Measurements from ENCODE around the gene IFNAR2.

DNA sequence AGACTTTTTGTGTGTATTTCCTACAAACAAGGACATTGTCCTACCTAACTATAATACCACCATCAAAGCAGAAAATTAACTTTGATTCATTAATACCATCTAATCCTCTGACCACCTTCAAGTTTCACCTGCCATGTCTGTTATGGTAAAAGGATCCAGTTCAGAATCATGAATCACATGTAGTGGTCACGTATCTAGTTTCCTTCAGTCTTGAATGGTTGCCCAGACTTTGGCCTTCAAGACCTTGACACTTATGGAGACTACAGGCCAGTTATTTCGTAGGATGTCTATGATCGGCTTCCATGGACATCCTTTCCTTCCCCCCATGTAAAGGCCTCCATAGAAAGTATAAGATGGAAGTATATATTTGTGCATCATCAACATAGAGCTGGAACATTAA lies 10.4 kb upstream of the IFNAR2 start:
- TF ChIP-seq POLR2A (IDR thresholded peaks at IDR 0.05): no peak
- TF ChIP-seq, protein P1, sequence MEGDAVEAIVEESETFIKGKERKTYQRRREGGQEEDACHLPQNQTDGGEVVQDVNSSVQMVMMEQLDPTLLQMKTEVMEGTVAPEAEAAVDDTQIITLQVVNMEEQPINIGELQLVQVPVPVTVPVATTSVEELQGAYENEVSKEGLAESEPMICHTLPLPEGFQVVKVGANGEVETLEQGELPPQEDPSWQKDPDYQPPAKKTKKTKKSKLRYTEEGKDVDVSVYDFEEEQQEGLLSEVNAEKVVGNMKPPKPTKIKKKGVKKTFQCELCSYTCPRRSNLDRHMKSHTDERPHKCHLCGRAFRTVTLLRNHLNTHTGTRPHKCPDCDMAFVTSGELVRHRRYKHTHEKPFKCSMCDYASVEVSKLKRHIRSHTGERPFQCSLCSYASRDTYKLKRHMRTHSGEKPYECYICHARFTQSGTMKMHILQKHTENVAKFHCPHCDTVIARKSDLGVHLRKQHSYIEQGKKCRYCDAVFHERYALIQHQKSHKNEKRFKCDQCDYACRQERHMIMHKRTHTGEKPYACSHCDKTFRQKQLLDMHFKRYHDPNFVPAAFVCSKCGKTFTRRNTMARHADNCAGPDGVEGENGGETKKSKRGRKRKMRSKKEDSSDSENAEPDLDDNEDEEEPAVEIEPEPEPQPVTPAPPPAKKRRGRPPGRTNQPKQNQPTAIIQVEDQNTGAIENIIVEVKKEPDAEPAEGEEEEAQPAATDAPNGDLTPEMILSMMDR (IDR thresholded peaks at IDR 0.05 in 8 of 11, conservative IDR thresholded peaks at IDR 0.05 in 3 of 11): no peak

Measured in spleen (tissue), 7 donors.